ENCODE data around the gene ASTN1. TPM values are rescaled to one million over a fixed set of nuclear protein-coding genes. Genes with fewer than 3 reads are reported as not detected.

The ASTN1 gene
- polyA plus RNA-seq, 1 experiment = 0.09 TPM

- POLR2A ChIA-PET = no interaction called here
- H3K27me3 ChIP-seq (ENCODE audit: control insufficient read depth, insufficient read depth, low read length) = peaks cover 2% of the 10 kb centered on the region
- H3K27ac ChIP-seq (ENCODE audit: low read depth, low read length) = no peak overlapping the region
- no peak for TF ChIP-seq CTCF (IDR thresholded peaks at IDR 0.05; ENCODE audit: low read depth, low read length)
- DNase-seq (ENCODE audit: low read depth, low spot score) = no peak
- no peaks in the 10 kb centered on the region for H3K9me3 ChIP-seq (ENCODE audit: control insufficient read depth, insufficient read depth, low read length)
- CTCF ChIA-PET = interaction anchor here (1.5 to 8.0 kb wide), 8 partner anchors 9 to 1047 kb away, joined by 4 to 93 read pairs (median 14); no protein-coding TSS in a partner anchor
- H3K4me3 ChIP-seq (ENCODE audit: low read depth, low read length) = no peak overlapping the region
Measured at GRCh38 chr1:176899321-176899720, 265.2 kb downstream of the ASTN1 start.

GRCh38 chr1:176897350-176898236 lies 266.9 kb downstream of the ASTN1 start:
- CTCF ChIA-PET = interaction anchor here (0.6 to 8.0 kb wide), 35 partner anchors 11 to 1381 kb away, joined by 3 to 93 read pairs (median 4); partner anchors contain the start of gene BRINP2
- peak; percentile 18 for DNase-seq (ENCODE audit: low read depth, low spot score)
- POLR2A ChIA-PET = no interaction called here
- TF ChIP-seq CTCF (IDR thresholded peaks at IDR 0.05; ENCODE audit: low read depth, low read length) = peak; percentile 81
- Histone ChIP-seq H3K4me3 (ENCODE audit: low read depth, low read length) (no peak overlapping the region), H3K9me3 (ENCODE audit: control insufficient read depth, insufficient read depth, low read length) (no peaks in the 10 kb centered on the region), H3K27ac (ENCODE audit: low read depth, low read length) (no peak overlapping the region), H3K27me3 (ENCODE audit: control insufficient read depth, insufficient read depth, low read length) (no peaks in the 10 kb centered on the region)

- POLR2A ChIA-PET = no interaction called here
Measured at GRCh38 chr1:176896216-176896615, 268.3 kb downstream of the ASTN1 start.

GRCh38 chr1:176894450-176894849 lies 270.1 kb downstream of the ASTN1 start:
- no peak overlapping the region for H3K4me3 ChIP-seq (ENCODE audit: low read depth, low read length)
- no peaks in the 10 kb centered on the region for H3K27me3 ChIP-seq (ENCODE audit: control insufficient read depth, insufficient read depth, low read length)
- ChIA-PET CTCF (interaction anchor here (0.7 to 8.0 kb wide), 2 partner anchors 51 to 461 kb away, joined by 3 to 93 read pairs; no protein-coding TSS in a partner anchor), POLR2A (no interaction called here)
- TF ChIP-seq CTCF (IDR thresholded peaks at IDR 0.05; ENCODE audit: low read depth, low read length) = no peak
- no peak for DNase-seq (ENCODE audit: low read depth, low spot score)
- H3K9me3 ChIP-seq (ENCODE audit: control insufficient read depth, insufficient read depth, low read length) = no peaks in the 10 kb centered on the region
- no peak overlapping the region for H3K27ac ChIP-seq (ENCODE audit: low read depth, low read length)

More at GRCh38 chr1:176896216-176896615, 268.3 kb downstream of the ASTN1 start:
- Histone ChIP-seq H3K27me3 (ENCODE audit: control insufficient read depth, insufficient read depth, low read length) (no peaks in the 10 kb centered on the region), H3K27ac (ENCODE audit: low read depth, low read length) (no peak overlapping the region), H3K4me3 (ENCODE audit: low read depth, low read length) (no peak overlapping the region), H3K9me3 (ENCODE audit: control insufficient read depth, insufficient read depth, low read length) (no peaks in the 10 kb centered on the region)
- no peak for TF ChIP-seq CTCF (IDR thresholded peaks at IDR 0.05; ENCODE audit: low read depth, low read length)
- CTCF ChIA-PET = interaction anchor here (0.7 to 8.0 kb wide), 9 partner anchors 8 to 1051 kb away, joined by 3 to 93 read pairs (median 6); no protein-coding TSS in a partner anchor
- DNase-seq (ENCODE audit: low read depth, low spot score) = no peak

Data from AG04450 (cell line).